HUES48 (cell line): ENCODE data around the gene GOLT1B.

ENCODE experiments used
- H3K27ac ChIP-seq: one replicate; pipeline ENCODE4 v1.7.0; 2013; ENCODE audit warnings: low read depth, low read length, inconsistent platforms
- H3K27me3 ChIP-seq: 2 replicates; pipeline ENCODE4 v1.6.1; 2013; ENCODE audit warnings: mild to moderate bottlenecking, low read length; ENCODE audit not compliant: control insufficient read depth, insufficient read depth
- H3K36me3 ChIP-seq: 2 replicates; pipeline ENCODE4 v1.6.1; 2013; ENCODE audit warnings: low read length; ENCODE audit not compliant: control insufficient read depth, insufficient read depth
- H3K4me1 ChIP-seq: 2 replicates; pipeline ENCODE4 v1.6.1; 2013; ENCODE audit warnings: mild to moderate bottlenecking, low read length; ENCODE audit not compliant: control insufficient read depth, insufficient read depth
- H3K4me3 ChIP-seq: 2 replicates; pipeline ENCODE4 v1.5.1; 2013; ENCODE audit warnings: mild to moderate bottlenecking, low read depth, low read length
- H3K9ac ChIP-seq: 2 replicates; pipeline ENCODE4 v1.6.1; 2013; ENCODE audit warnings: mild to moderate bottlenecking, low read depth, low read length, moderate library complexity
- H3K9me3 ChIP-seq: 2 replicates; pipeline ENCODE4 v1.6.1; 2013; ENCODE audit warnings: low read length; ENCODE audit not compliant: control insufficient read depth, insufficient read depth

Gene GOLT1B

GRCh38 chr12:21483531-21483930 lies 18.1 kb upstream of the GOLT1B start:
- no peaks in the 10 kb centered on the region for H3K27me3 ChIP-seq
- H3K4me3 ChIP-seq = no peak overlapping the region
- H3K27ac ChIP-seq = no peak overlapping the region
- no peaks in the 10 kb centered on the region for H3K4me1 ChIP-seq
- no peak overlapping the region for H3K9ac ChIP-seq
- H3K9me3 ChIP-seq = no peaks in the 10 kb centered on the region
- H3K36me3 ChIP-seq = peaks cover 60% of the 10 kb centered on the region

- Histone ChIP-seq H3K27me3 (no peaks in the 10 kb centered on the region), H3K4me1 (no peaks in the 10 kb centered on the region), H3K27ac (no peak overlapping the region), H3K9me3 (no peaks in the 10 kb centered on the region), H3K9ac (no peak overlapping the region), H3K36me3 (peaks cover 57% of the 10 kb centered on the region), H3K4me3 (no peak overlapping the region)
Observed at GRCh38 chr12:21485998-21486397, 15.6 kb upstream of the GOLT1B start.

GRCh38 chr12:21499765-21500164 lies 1.8 kb upstream of the GOLT1B start:
- Histone ChIP-seq H3K27me3 (no peaks in the 10 kb centered on the region), H3K4me3 (0 out of 2 replicates have a peak overlapping the region, but pooled peaks have one; percentile 81), H3K27ac (no peak overlapping the region), H3K36me3 (peaks cover 41% of the 10 kb centered on the region), H3K9ac (no peak overlapping the region), H3K9me3 (no peaks in the 10 kb centered on the region), H3K4me1 (peaks cover 9% of the 10 kb centered on the region)

- Histone ChIP-seq H3K27me3 (no peaks in the 10 kb centered on the region), H3K9ac (peak overlapping the region; percentile 68), H3K4me1 (peaks cover 9% of the 10 kb centered on the region), H3K9me3 (no peaks in the 10 kb centered on the region), H3K36me3 (peaks cover 32% of the 10 kb centered on the region), H3K4me3 (peak overlapping the region; percentile 81), H3K27ac (peak overlapping the region; percentile 88)
Observed at GRCh38 chr12:21500786-21501257, 767 bp upstream of the GOLT1B start.

GRCh38 chr12:21502164-21502496 lies 541 bp downstream of the GOLT1B start:
- H3K9me3 ChIP-seq = no peaks in the 10 kb centered on the region
- H3K27ac ChIP-seq = peak overlapping the region; percentile 89
- no peaks in the 10 kb centered on the region for H3K27me3 ChIP-seq
- H3K9ac ChIP-seq = peak overlapping the region; percentile 84
- H3K4me1 ChIP-seq = peaks cover 9% of the 10 kb centered on the region
- H3K36me3 ChIP-seq = peaks cover 19% of the 10 kb centered on the region
- H3K4me3 ChIP-seq = peak overlapping the region; percentile 81

- peak overlapping the region; percentile 81 for H3K4me3 ChIP-seq
- peak overlapping the region; percentile 84; the same call in 1 of the 2 replicates for H3K9ac ChIP-seq
Observed at GRCh38 chr12:21502872-21503271, 1.3 kb downstream of the GOLT1B start.

GRCh38 chr12:21505888-21506287 lies 4.3 kb downstream of the GOLT1B start:
- no peaks in the 10 kb centered on the region for H3K4me1 ChIP-seq
- H3K4me3 ChIP-seq = no peak overlapping the region
- H3K9me3 ChIP-seq = no peaks in the 10 kb centered on the region
- no peaks in the 10 kb centered on the region for H3K27me3 ChIP-seq
- no peak overlapping the region for H3K9ac ChIP-seq
- no peak overlapping the region for H3K27ac ChIP-seq
- H3K36me3 ChIP-seq = peaks cover 14% of the 10 kb centered on the region; the same call in 1 of the 2 replicates

More at GRCh38 chr12:21502872-21503271, 1.3 kb downstream of the GOLT1B start:
- Histone ChIP-seq H3K4me1 (peaks cover 9% of the 10 kb centered on the region), H3K27ac (no peak overlapping the region), H3K36me3 (peaks cover 16% of the 10 kb centered on the region), H3K27me3 (no peaks in the 10 kb centered on the region), H3K9me3 (no peaks in the 10 kb centered on the region)

GRCh38 chr12:21507849-21508248 lies 6.3 kb downstream of the GOLT1B start:
- Histone ChIP-seq H3K4me1 (no peaks in the 10 kb centered on the region), H3K9ac (no peak overlapping the region), H3K27me3 (no peaks in the 10 kb centered on the region), H3K36me3 (peaks cover 25% of the 10 kb centered on the region), H3K4me3 (no peak overlapping the region), H3K27ac (no peak overlapping the region), H3K9me3 (no peaks in the 10 kb centered on the region)

- H3K4me3 ChIP-seq = no peak overlapping the region
- H3K36me3 ChIP-seq = peaks cover 38% of the 10 kb centered on the region
- H3K4me1 ChIP-seq = no peaks in the 10 kb centered on the region
- H3K27me3 ChIP-seq = no peaks in the 10 kb centered on the region
- no peaks in the 10 kb centered on the region for H3K9me3 ChIP-seq
- no peak overlapping the region for H3K27ac ChIP-seq
- no peak overlapping the region for H3K9ac ChIP-seq
Observed at GRCh38 chr12:21509768-21510167, 8.2 kb downstream of the GOLT1B start.

- no peak overlapping the region for H3K27ac ChIP-seq
- no peaks in the 10 kb centered on the region for H3K27me3 ChIP-seq
- no peak overlapping the region for H3K9ac ChIP-seq
- peaks cover 49% of the 10 kb centered on the region for H3K36me3 ChIP-seq
- no peaks in the 10 kb centered on the region for H3K4me1 ChIP-seq
- H3K4me3 ChIP-seq = no peak overlapping the region
- H3K9me3 ChIP-seq = no peaks in the 10 kb centered on the region
Observed at GRCh38 chr12:21516281-21516680, 14.7 kb downstream of the GOLT1B start.

GRCh38 chr12:21518451-21518850 lies 16.9 kb downstream of the GOLT1B start:
- H3K4me3 ChIP-seq = no peak overlapping the region
- no peak overlapping the region for H3K27ac ChIP-seq
- no peaks in the 10 kb centered on the region for H3K27me3 ChIP-seq
- peaks cover 38% of the 10 kb centered on the region for H3K36me3 ChIP-seq
- H3K4me1 ChIP-seq = no peaks in the 10 kb centered on the region
- no peaks in the 10 kb centered on the region for H3K9me3 ChIP-seq
- no peak overlapping the region for H3K9ac ChIP-seq

- no peak overlapping the region for H3K27ac ChIP-seq
- H3K4me1 ChIP-seq = no peaks in the 10 kb centered on the region
- peaks cover 7% of the 10 kb centered on the region; the same call in 1 of the 2 replicates for H3K36me3 ChIP-seq
- H3K9ac ChIP-seq = no peak overlapping the region
- H3K9me3 ChIP-seq = no peaks in the 10 kb centered on the region
- H3K27me3 ChIP-seq = peaks cover 11% of the 10 kb centered on the region
- no peak overlapping the region for H3K4me3 ChIP-seq
Observed at GRCh38 chr12:21521541-21521940, 20.0 kb downstream of the GOLT1B start.
